BE2C (cell line): ENCODE data around the gene ATF4.

Experiments
- DNase-seq: peaks from one replicate; pipeline ENCODE4 v3.0.0-alpha.2; 2020
- H3K27me3 ChIP-seq: fragments of 250-450 bp; sonication (Bioruptor Pico); 2 replicates; pipeline ENCODE4 v1.5.1; 2020; ENCODE audit warnings: mild to moderate bottlenecking
- H3K36me3 ChIP-seq: fragments of 250-450 bp; sonication (Bioruptor Pico); 2 replicates; pipeline ENCODE4 v1.5.1; 2020; ENCODE audit warnings: mild to moderate bottlenecking
- H3K4me1 ChIP-seq: fragments of 250-450 bp; sonication (Bioruptor Pico); 2 replicates; pipeline ENCODE4 v1.5.1; 2020
- H3K4me3 ChIP-seq: 2 replicates; pipeline ENCODE4 v1.5.1; 2011; ENCODE audit warnings: low read depth, low read length
- H3K9me3 ChIP-seq: fragments of 250-450 bp; sonication (Bioruptor Pico); 2 replicates; pipeline ENCODE4 v1.5.1; 2020
- TF ChIP-seq, protein P1 (sequence below): IDR thresholded peaks from 2 replicates; pipeline ENCODE4 v1.5.1; 2012; ENCODE audit warnings: mild to moderate bottlenecking, low read depth, low read length

Gene ATF4

DNA sequence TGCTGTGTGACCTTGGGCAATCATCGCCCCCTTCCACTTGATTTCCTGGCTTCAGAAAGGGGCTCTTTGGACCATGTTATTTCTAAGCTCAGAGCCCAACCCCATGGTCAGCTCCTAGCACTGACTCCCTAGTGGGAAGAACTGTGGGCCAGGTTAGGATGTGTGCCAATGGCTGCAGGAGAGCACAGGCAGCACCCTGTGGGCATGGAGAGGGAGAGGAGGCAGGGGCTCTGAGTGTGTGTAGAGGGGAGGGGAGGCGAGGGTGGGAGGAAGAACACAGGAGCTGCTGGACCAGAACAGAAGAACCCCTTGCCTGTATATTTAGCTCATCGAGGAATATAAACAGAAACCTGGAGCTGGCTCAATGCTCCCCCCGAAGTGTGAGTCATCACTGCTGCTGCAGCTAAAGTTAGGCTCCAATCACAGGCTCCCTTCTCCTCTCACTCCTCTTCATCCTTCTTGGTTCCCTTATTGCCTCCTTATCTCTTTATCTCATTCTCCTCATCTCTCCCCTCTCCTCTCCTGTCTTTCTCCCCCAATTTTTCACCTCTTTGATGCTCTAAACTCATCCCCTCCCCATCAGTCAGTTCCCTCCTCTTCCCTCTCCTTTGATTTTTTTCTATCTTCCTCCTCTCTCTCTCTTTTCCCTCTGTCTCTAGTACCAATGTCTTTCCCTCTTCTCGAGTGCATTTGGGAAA lies 26.7 kb downstream of the ATF4 start:
- no peak for DNase-seq
- H3K27me3 ChIP-seq, result no peaks in the 10 kb centered on the region
- H3K36me3 ChIP-seq, result no peaks in the 10 kb centered on the region
- TF ChIP-seq, protein P1, sequence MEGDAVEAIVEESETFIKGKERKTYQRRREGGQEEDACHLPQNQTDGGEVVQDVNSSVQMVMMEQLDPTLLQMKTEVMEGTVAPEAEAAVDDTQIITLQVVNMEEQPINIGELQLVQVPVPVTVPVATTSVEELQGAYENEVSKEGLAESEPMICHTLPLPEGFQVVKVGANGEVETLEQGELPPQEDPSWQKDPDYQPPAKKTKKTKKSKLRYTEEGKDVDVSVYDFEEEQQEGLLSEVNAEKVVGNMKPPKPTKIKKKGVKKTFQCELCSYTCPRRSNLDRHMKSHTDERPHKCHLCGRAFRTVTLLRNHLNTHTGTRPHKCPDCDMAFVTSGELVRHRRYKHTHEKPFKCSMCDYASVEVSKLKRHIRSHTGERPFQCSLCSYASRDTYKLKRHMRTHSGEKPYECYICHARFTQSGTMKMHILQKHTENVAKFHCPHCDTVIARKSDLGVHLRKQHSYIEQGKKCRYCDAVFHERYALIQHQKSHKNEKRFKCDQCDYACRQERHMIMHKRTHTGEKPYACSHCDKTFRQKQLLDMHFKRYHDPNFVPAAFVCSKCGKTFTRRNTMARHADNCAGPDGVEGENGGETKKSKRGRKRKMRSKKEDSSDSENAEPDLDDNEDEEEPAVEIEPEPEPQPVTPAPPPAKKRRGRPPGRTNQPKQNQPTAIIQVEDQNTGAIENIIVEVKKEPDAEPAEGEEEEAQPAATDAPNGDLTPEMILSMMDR, result no peak
- H3K4me1 ChIP-seq, result peaks cover 11% of the 10 kb centered on the region
- H3K9me3 ChIP-seq, result no peaks in the 10 kb centered on the region
- no peak overlapping the region for H3K4me3 ChIP-seq

GRCh38 chr22:39547587-39547947 lies 27.2 kb downstream of the ATF4 start:
- DNase-seq, result no peak
- H3K4me1 ChIP-seq, result peaks cover 11% of the 10 kb centered on the region
- no peaks in the 10 kb centered on the region for H3K27me3 ChIP-seq
- H3K9me3 ChIP-seq, result no peaks in the 10 kb centered on the region
- no peak overlapping the region for H3K4me3 ChIP-seq
- H3K36me3 ChIP-seq, result no peaks in the 10 kb centered on the region
- TF ChIP-seq, protein P1, result no peak

- TF ChIP-seq, protein P1, result no peak
- Histone ChIP-seq H3K4me1 (no peaks in the 10 kb centered on the region), H3K9me3 (no peaks in the 10 kb centered on the region), H3K36me3 (no peaks in the 10 kb centered on the region), H3K27me3 (peaks cover 24% of the 10 kb centered on the region), H3K4me3 (no peak overlapping the region)
- no peak for DNase-seq
Observed at GRCh38 chr22:39553429-39553828, 33.1 kb downstream of the ATF4 start.

DNA sequence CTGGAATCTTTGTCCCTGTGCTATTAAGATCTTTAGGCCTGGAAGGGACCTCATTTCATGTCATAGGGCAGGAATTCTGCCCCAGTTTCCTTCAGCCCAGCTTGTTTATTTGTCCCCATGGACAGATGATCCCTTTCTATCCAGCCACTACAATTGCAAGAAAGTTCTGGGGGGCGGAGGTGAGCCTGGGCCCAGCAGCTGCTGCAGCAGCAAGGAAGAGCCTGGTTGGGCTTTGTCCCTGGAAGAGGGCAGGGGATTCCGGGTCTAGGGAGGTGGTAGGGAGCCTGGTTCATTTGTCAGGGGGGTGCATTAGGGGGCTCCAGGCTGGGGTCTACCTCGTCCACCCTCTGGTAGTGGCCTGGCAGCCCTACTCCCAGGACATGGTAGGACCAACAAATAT lies 33.8 kb downstream of the ATF4 start:
- H3K4me3 ChIP-seq, result no peak overlapping the region
- peaks cover 24% of the 10 kb centered on the region for H3K27me3 ChIP-seq
- H3K36me3 ChIP-seq, result no peaks in the 10 kb centered on the region
- H3K9me3 ChIP-seq, result no peaks in the 10 kb centered on the region
- no peak for DNase-seq
- TF ChIP-seq, protein P1, result no peak
- no peaks in the 10 kb centered on the region for H3K4me1 ChIP-seq

GRCh38 chr22:39556970-39557841 lies 36.8 kb downstream of the ATF4 start:
- DNase-seq, result peak; percentile 53
- H3K36me3 ChIP-seq, result no peaks in the 10 kb centered on the region
- TF ChIP-seq, protein P1, result no peak
- H3K9me3 ChIP-seq, result no peaks in the 10 kb centered on the region
- peaks cover 24% of the 10 kb centered on the region for H3K27me3 ChIP-seq
- no peak overlapping the region for H3K4me3 ChIP-seq
- no peaks in the 10 kb centered on the region for H3K4me1 ChIP-seq

GRCh38 chr22:39558254-39558727 lies 37.9 kb downstream of the ATF4 start:
- peaks cover 24% of the 10 kb centered on the region for H3K27me3 ChIP-seq
- H3K4me3 ChIP-seq, result no peak overlapping the region

More at GRCh38 chr22:39558254-39558727, 37.9 kb downstream of the ATF4 start:
- Histone ChIP-seq H3K36me3 (no peaks in the 10 kb centered on the region), H3K9me3 (no peaks in the 10 kb centered on the region; the same call in 1 of the 2 replicates), H3K4me1 (no peaks in the 10 kb centered on the region)
- no peak for DNase-seq
- TF ChIP-seq, protein P1, result no peak
